Mucosa of descending colon (tissue), 3 donors: ENCODE results near the gene ERC2. TPM values are rescaled to one million over a fixed set of nuclear protein-coding genes. Genes with fewer than 3 reads are reported as not detected.

Source experiments
- ATAC-seq: fragments of 200-7000 bp; cut with Tn5 transposase; one replicate; pipeline ENCODE4 v1.9.1; 2020; ENCODE audit warnings: mild to moderate bottlenecking, moderate library complexity
- DNase-seq, 3 donors: peaks; one replicate each; pipeline ENCODE4 v3.0.0-alpha.2; 2020
- H3K36me3 ChIP-seq: fragments of 200-600 bp; one replicate; pipeline ENCODE4 v1.8.0; 2021; ENCODE audit warnings: low read depth, mild to moderate bottlenecking
- H3K4me1 ChIP-seq: fragments of 200-600 bp; one replicate; pipeline ENCODE4 v1.8.0; 2021; ENCODE audit warnings: low read depth, mild to moderate bottlenecking
- H3K4me3 ChIP-seq: fragments of 200-600 bp; one replicate; pipeline ENCODE4 v1.8.0; 2021; ENCODE audit warnings: mild to moderate bottlenecking
- H3K9me3 ChIP-seq: fragments of 200-600 bp; one replicate; pipeline ENCODE4 v1.8.0; 2021; ENCODE audit warnings: mild to moderate bottlenecking
- CTCF ChIP-seq: fragments of 200-600 bp; IDR thresholded peaks from one replicate; pipeline ENCODE4 v1.8.0; 2022; ENCODE audit warnings: antibody characterized with exemption, mild to moderate bottlenecking
- intact Hi-C, 2 donors: fragments of 100-400 bp; cut with DNase I in 1 of 2; cut with micrococcal nuclease in 1 of 2; formaldehyde crosslinking; loops; one replicate each; pipeline versions ENCODE4 v1.11.0 to v1.11.1; 2022; cut with DNase I, micrococcal nuclease
- total RNA-seq, 3 donors: library from RNA; stranded (reverse); fragmentation: NEBNext Ultra II Directional in 2 of 3; extraction: Animal tissue kit (Norgen Biotek cat#: 25700) in 2 of 3; gene quantifications; one replicate each; pipeline versions ENCODE4 v1.2.1 to v1.2.4, GENCODE V29; 2021 to 2023
- donor health status: DM: no; HTN: no; CAD: no; lungs with moderate emphysema.
- donor health status: DM: no; HTN: no; CAD: no.
- donor health status: DM: no; HTN: yes; CAD: no.

ERC2 gene
- total RNA-seq, 3 donors from 2014 or later: 0.06 to 1.8 (median 0.43) TPM

GRCh38 chr3:55664387-55664786 lies 803.9 kb downstream of the ERC2 start:
- H3K4me1 ChIP-seq: no peaks in the 10 kb centered on the region
- intact Hi-C loops: no loop called here
- H3K4me3 ChIP-seq: no peak overlapping the region
- no peak for DNase-seq
- no peak for ATAC-seq
- TF ChIP-seq CTCF: no peak
- no peaks in the 10 kb centered on the region for H3K9me3 ChIP-seq
- no peaks in the 10 kb centered on the region for H3K36me3 ChIP-seq

- Histone ChIP-seq H3K4me3 (no peak overlapping the region), H3K4me1 (no peaks in the 10 kb centered on the region), H3K36me3 (no peaks in the 10 kb centered on the region), H3K9me3 (no peaks in the 10 kb centered on the region)
- ATAC-seq (no peak), DNase-seq (no peak)
- no peak for TF ChIP-seq CTCF
- intact Hi-C loops: no loop called here
Measured at GRCh38 chr3:55662683-55663082, 805.6 kb downstream of the ERC2 start.

- Histone ChIP-seq H3K4me1 (no peaks in the 10 kb centered on the region), H3K9me3 (no peaks in the 10 kb centered on the region), H3K4me3 (no peak overlapping the region), H3K36me3 (no peaks in the 10 kb centered on the region)
- TF ChIP-seq CTCF: no peak
- DNase-seq: no peak
- no peak for ATAC-seq
- intact Hi-C loops: no loop called here
Measured at GRCh38 chr3:55661571-55661970, 806.7 kb downstream of the ERC2 start.

- TF ChIP-seq CTCF: no peak
- no peak for ATAC-seq
Measured at GRCh38 chr3:55661141-55661540, 807.1 kb downstream of the ERC2 start.

GRCh38 chr3:55660642-55661041 lies 807.6 kb downstream of the ERC2 start:
- Histone ChIP-seq H3K9me3 (no peaks in the 10 kb centered on the region), H3K36me3 (no peaks in the 10 kb centered on the region), H3K4me3 (no peak overlapping the region), H3K4me1 (no peaks in the 10 kb centered on the region)
- intact Hi-C loops: no loop called here
- ATAC-seq: peak; percentile 22
- no peak for DNase-seq
- TF ChIP-seq CTCF: no peak

More at GRCh38 chr3:55661141-55661540, 807.1 kb downstream of the ERC2 start:
- H3K36me3 ChIP-seq: no peaks in the 10 kb centered on the region
- DNase-seq: no peak
- no peaks in the 10 kb centered on the region for H3K9me3 ChIP-seq
- H3K4me1 ChIP-seq: no peaks in the 10 kb centered on the region
- H3K4me3 ChIP-seq: no peak overlapping the region
- intact Hi-C loops: no loop called here

- DNase-seq: no peak
- intact Hi-C loops: no loop called here
- no peak for ATAC-seq
- TF ChIP-seq CTCF: no peak
- H3K4me3 ChIP-seq: no peak overlapping the region
- H3K36me3 ChIP-seq: no peaks in the 10 kb centered on the region
- H3K4me1 ChIP-seq: no peaks in the 10 kb centered on the region
- H3K9me3 ChIP-seq: no peaks in the 10 kb centered on the region
Measured at GRCh38 chr3:55659701-55660100, 808.6 kb downstream of the ERC2 start.
